TTC549 (cell line): ENCODE results near the gene BAZ1A.

Source experiments
- FAIRE-seq: peaks from 2 replicates; lab custom pipeline; 2012; peaks lifted over from hg19 to GRCh38; lab: Jason Lieb, UNC

BAZ1A gene

GRCh38 chr14:34718750-34719304 lies 156.3 kb downstream of the BAZ1A start:
- FAIRE-seq = no peak

GRCh38 chr14:34715127-34715863 lies 159.9 kb downstream of the BAZ1A start:
- no peak for FAIRE-seq

GRCh38 chr14:34714320-34715126 lies 160.6 kb downstream of the BAZ1A start, which contains the start of gene CFL2:
Gene CFL2 (minus strand): TSS chr14:34714593. CDS start chr14:34714540, 53 bp downstream.
- no peak for FAIRE-seq

- no peak for FAIRE-seq
Observed at GRCh38 chr14:34713681-34714319, 161.4 kb downstream of the BAZ1A start.

GRCh38 chr14:34713122-34713680 lies 162.0 kb downstream of the BAZ1A start:
- FAIRE-seq = no peak

GRCh38 chr14:34711796-34712712 lies 163.1 kb downstream of the BAZ1A start:
- FAIRE-seq = no peak

- no peak for FAIRE-seq
Observed at GRCh38 chr14:34711169-34711568, 164.0 kb downstream of the BAZ1A start.

- FAIRE-seq = no peak
Observed at GRCh38 chr14:34710744-34711143, 164.4 kb downstream of the BAZ1A start.

GRCh38 chr14:34710006-34710405 lies 165.2 kb downstream of the BAZ1A start:
- FAIRE-seq = no peak

GRCh38 chr14:34707722-34708121 lies 167.4 kb downstream of the BAZ1A start:
- no peak for FAIRE-seq
